Activated CD4-positive, alpha-beta T cell treated with anti-CD3 and anti-CD28 coated beads, Interleukin-10, Interleukin-2, amounts not matched to agents 100 ng/mL and 50 ng/mL, durations not matched to agents 16 hours and 8 hours (primary cell): ENCODE measurements around the gene SNX22.

Experiments used
- DNase-seq: peaks from one replicate; pipeline ENCODE4 v3.0.0-alpha.2; 2020

SNX22 gene

GRCh38 chr15:64156652-64157331, 5.3 kb downstream of the SNX22 start:
- no peak for DNase-seq

- DNase-seq: no peak
Measured at GRCh38 chr15:64157599-64158125, 6.1 kb downstream of the SNX22 start.

GRCh38 chr15:64158363-64159134, 7.0 kb downstream of the SNX22 start:
- no peak for DNase-seq

- no peak for DNase-seq
Measured at GRCh38 chr15:64161688-64162477, 10.4 kb downstream of the SNX22 start.

GRCh38 chr15:64162478-64162868, 10.9 kb downstream of the SNX22 start:
- DNase-seq: no peak

GRCh38 chr15:64162869-64163658, 11.5 kb downstream of the SNX22 start, which contains the start of gene PPIB:
Gene PPIB (minus strand): TSS chr15:64163022. CDS start chr15:64162986, 36 bp downstream.
- peak; percentile 99 for DNase-seq

GRCh38 chr15:64163659-64164362, 12.3 kb downstream of the SNX22 start:
- peak; percentile 23 for DNase-seq

- DNase-seq: no peak
Measured at GRCh38 chr15:64164436-64164835, 12.9 kb downstream of the SNX22 start.

GRCh38 chr15:64166102-64166890, 14.8 kb downstream of the SNX22 start:
- no peak for DNase-seq

- no peak for DNase-seq
Measured at GRCh38 chr15:64180235-64180824, 28.8 kb downstream of the SNX22 start.

- DNase-seq: no peak
Measured at GRCh38 chr15:64182859-64183370, 31.4 kb downstream of the SNX22 start.

GRCh38 chr15:64185146-64185911, 33.8 kb downstream of the SNX22 start:
- DNase-seq: no peak

- DNase-seq: peak; percentile 27
Measured at GRCh38 chr15:64187396-64188191, 36.1 kb downstream of the SNX22 start.

- DNase-seq: no peak
Measured at GRCh38 chr15:64191971-64192830, 40.7 kb downstream of the SNX22 start.

GRCh38 chr15:64193971-64194370, 42.4 kb downstream of the SNX22 start:
- DNase-seq: no peak

- DNase-seq: no peak
Measured at GRCh38 chr15:64197425-64197824, 45.9 kb downstream of the SNX22 start.

- DNase-seq: no peak
Measured at GRCh38 chr15:64205202-64205601, 53.7 kb downstream of the SNX22 start.
